Uterine smooth muscle cell (primary cell): ENCODE data around the gene TNFRSF6B. TPM values are rescaled to one million over a fixed set of nuclear protein-coding genes. Genes with fewer than 3 reads are reported as not detected.

ENCODE experiments used
- total RNA-seq: library from RNA; depleted of rRNA; stranded (reverse); fragments of >200 nt; gene quantifications from 2 replicates; pipeline ENCODE4 v1.2.3, GENCODE V29; 2014

Gene TNFRSF6B
- 57.4 and 110 TPM in 2 replicates for total RNA-seq

GRCh38 chr20:63696628-63697356, at the start of gene TNFRSF6B:
TSS of gene TNFRSF6B (plus strand) at chr20:63696652. CDS start at chr20:63696768, 116 bp downstream.

GRCh38 chr20:63653041-63653973, 43.1 kb upstream of the TNFRSF6B start, which contains the start of gene STMN3:
TSS of gene STMN3 (minus strand) at chr20:63653424. CDS start at chr20:63653345, 79 bp downstream.

GRCh38 chr20:63657937-63658748, 38.3 kb upstream of the TNFRSF6B start, which contains the start of gene RTEL1:
TSS of gene RTEL1 (plus strand) at chr20:63658312. CDS start at chr20:63659403, 1,091 bp downstream.

GRCh38 chr20:63707558-63708300, 11.3 kb downstream of the TNFRSF6B start, which contains the start of the genes ARFRP1 and ZGPAT:
TSS of gene ARFRP1 (minus strand) at chr20:63707976. CDS start at chr20:63707091, 885 bp downstream.
TSS of gene ZGPAT (plus strand) at chr20:63708039. CDS start at chr20:63708581, 542 bp downstream.

GRCh38 chr20:63735859-63736718, 39.6 kb downstream of the TNFRSF6B start, which contains the start of gene LIME1:
TSS of gene LIME1 (plus strand) at chr20:63736664. CDS start at chr20:63737550, 886 bp downstream.

GRCh38 chr20:63739130-63740069, 42.9 kb downstream of the TNFRSF6B start, which contains the start of gene SLC2A4RG:
TSS of gene SLC2A4RG (plus strand) at chr20:63739776. CDS start at chr20:63739913, 137 bp downstream.

Other genes with a start within 250 kb of the TNFRSF6B start
- not detected in 2 replicates for gene KCNQ2, start 224.0 kb upstream of the TNFRSF6B start, total RNA-seq
- 0.33 and 1.9 TPM in 2 replicates for gene EEF1A2, start 197.6 kb upstream of the TNFRSF6B start, total RNA-seq
- gene PPDPF, start 175.9 kb upstream of the TNFRSF6B start, total RNA-seq = 22.7 and 36.0 TPM in 2 replicates
- gene PTK6, start 159.3 kb upstream of the TNFRSF6B start, total RNA-seq = 0.11 and 0.12 TPM in 2 replicates
- gene SRMS, start 148.9 kb upstream of the TNFRSF6B start, total RNA-seq = not detected in 2 replicates
- 0.66 and 2.4 TPM in 2 replicates for gene FNDC11, start 142.5 kb upstream of the TNFRSF6B start, total RNA-seq
- 46.2 and 48.4 TPM in 2 replicates for gene HELZ2, start 122.4 kb upstream of the TNFRSF6B start, total RNA-seq
- gene GMEB2, start 69.6 kb upstream of the TNFRSF6B start, total RNA-seq = 11.1 and 11.7 TPM in 2 replicates
- 18.9 and 43.9 TPM in 2 replicates for gene STMN3, start 43.2 kb upstream of the TNFRSF6B start, total RNA-seq
- gene RTEL1, start 38.3 kb upstream of the TNFRSF6B start, total RNA-seq = 15.9 and 31.5 TPM in 2 replicates
- gene ARFRP1, start 11.3 kb downstream of the TNFRSF6B start, total RNA-seq = 43.7 and 61.0 TPM in 2 replicates
- gene ZGPAT, start 11.4 kb downstream of the TNFRSF6B start, total RNA-seq = 23.4 and 31.4 TPM in 2 replicates
- 5.2 and 7.0 TPM in 2 replicates for gene LIME1, start 40.0 kb downstream of the TNFRSF6B start, total RNA-seq
- 32.0 and 35.4 TPM in 2 replicates for gene SLC2A4RG, start 43.1 kb downstream of the TNFRSF6B start, total RNA-seq
- gene ZBTB46, start 134.6 kb downstream of the TNFRSF6B start, total RNA-seq = 11.9 and 16.7 TPM in 2 replicates
- not detected in 2 replicates for gene ABHD16B, start 164.8 kb downstream of the TNFRSF6B start, total RNA-seq
- gene TPD52L2, start 168.6 kb downstream of the TNFRSF6B start, total RNA-seq = 159 and 171 TPM in 2 replicates
- gene DNAJC5, start 198.5 kb downstream of the TNFRSF6B start, total RNA-seq = 55.2 and 60.0 TPM in 2 replicates